Ishikawa (cell line): ENCODE measurements around the gene BTBD16.
A peak's percentile ranks its signal among the peaks of the same experiment; 100 is the strongest.

ENCODE experiments used
- CEBPB ChIP-seq: IDR thresholded peaks from 2 replicates; pipeline ENCODE4 v1.6.1; 2012
- CREB1 ChIP-seq: IDR thresholded peaks from 2 replicates; pipeline ENCODE4 v1.6.1; 2012; ENCODE audit warnings: low read depth
- EGR1 ChIP-seq: IDR thresholded peaks from 2 replicates; pipeline ENCODE4 v1.6.1; 2012
- EP300 ChIP-seq: IDR thresholded peaks from 2 replicates; pipeline ENCODE4 v1.6.1; 2012; ENCODE audit warnings: borderline replicate concordance
- FOXM1 ChIP-seq: IDR thresholded peaks from 2 replicates; pipeline ENCODE4 v1.6.1; 2012; ENCODE audit warnings: low read depth, borderline replicate concordance
- NFIC ChIP-seq: IDR thresholded peaks from 2 replicates; pipeline ENCODE4 v1.6.1; 2012
- RAD21 ChIP-seq: IDR thresholded peaks from 2 replicates; pipeline ENCODE4 v1.6.1; 2012; ENCODE audit warnings: low read depth
- REST ChIP-seq: IDR thresholded peaks from 2 replicates; pipeline ENCODE4 v1.6.1; 2012; ENCODE audit warnings: low read depth, mild to moderate bottlenecking
- TAF1 ChIP-seq: IDR thresholded peaks from 2 replicates; pipeline ENCODE4 v1.6.1; 2012; ENCODE audit warnings: low read depth, mild to moderate bottlenecking
- TCF12 ChIP-seq: IDR thresholded peaks from 2 replicates; pipeline ENCODE4 v1.6.1; 2012; ENCODE audit warnings: low read depth
- TEAD4 ChIP-seq: IDR thresholded peaks from 2 replicates; pipeline ENCODE4 v1.6.1; 2012
- YY1 ChIP-seq: IDR thresholded peaks from 2 replicates; pipeline ENCODE4 v1.6.1; 2012; ENCODE audit warnings: low read depth
- TF ChIP-seq, protein P1 (sequence below): IDR thresholded peaks from 2 replicates; pipeline ENCODE4 v1.6.1; 2012
- TF ChIP-seq, protein P2 (sequence below): IDR thresholded peaks from 2 replicates; pipeline ENCODE4 v1.6.1; 2012

GRCh38 chr10:122342293-122343134 lies 71.4 kb downstream of the BTBD16 start:
- TF ChIP-seq FOXM1, result peak; percentile 47
- no peak for TF ChIP-seq REST
- TF ChIP-seq YY1, result no peak
- TF ChIP-seq TEAD4, result peak; percentile 47; the same call in 1 of the 2 replicates
- TF ChIP-seq TCF12, result no peak
- TF ChIP-seq RAD21, result peak; percentile 97
- TF ChIP-seq EP300, result no peak
- TF ChIP-seq EGR1, result no peak
- TF ChIP-seq, protein P1, sequence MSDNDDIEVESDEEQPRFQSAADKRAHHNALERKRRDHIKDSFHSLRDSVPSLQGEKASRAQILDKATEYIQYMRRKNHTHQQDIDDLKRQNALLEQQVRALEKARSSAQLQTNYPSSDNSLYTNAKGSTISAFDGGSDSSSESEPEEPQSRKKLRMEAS, result no peak
- TF ChIP-seq CREB1, result no peak
- no peak for TF ChIP-seq NFIC
- TF ChIP-seq TAF1, result 0 out of 2 replicates have a peak, but pooled peaks have one; percentile 24
- TF ChIP-seq, protein P2, sequence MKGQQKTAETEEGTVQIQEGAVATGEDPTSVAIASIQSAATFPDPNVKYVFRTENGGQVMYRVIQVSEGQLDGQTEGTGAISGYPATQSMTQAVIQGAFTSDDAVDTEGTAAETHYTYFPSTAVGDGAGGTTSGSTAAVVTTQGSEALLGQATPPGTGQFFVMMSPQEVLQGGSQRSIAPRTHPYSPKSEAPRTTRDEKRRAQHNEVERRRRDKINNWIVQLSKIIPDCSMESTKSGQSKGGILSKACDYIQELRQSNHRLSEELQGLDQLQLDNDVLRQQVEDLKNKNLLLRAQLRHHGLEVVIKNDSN, result no peak
- TF ChIP-seq CEBPB, result 0 out of 2 replicates have a peak, but pooled peaks have one; percentile 4
